HG02588 (cell line): ENCODE measurements around the gene C9orf78.

ENCODE experiments used
- ATAC-seq: cut with Tn5 transposase; IDR thresholded peaks from one replicate; pipeline ENCODE4 v1.9.1; 2021; ENCODE audit warnings: mild to moderate bottlenecking, moderate library complexity; ENCODE audit not compliant: unreplicated experiment

The C9orf78 gene

DNA sequence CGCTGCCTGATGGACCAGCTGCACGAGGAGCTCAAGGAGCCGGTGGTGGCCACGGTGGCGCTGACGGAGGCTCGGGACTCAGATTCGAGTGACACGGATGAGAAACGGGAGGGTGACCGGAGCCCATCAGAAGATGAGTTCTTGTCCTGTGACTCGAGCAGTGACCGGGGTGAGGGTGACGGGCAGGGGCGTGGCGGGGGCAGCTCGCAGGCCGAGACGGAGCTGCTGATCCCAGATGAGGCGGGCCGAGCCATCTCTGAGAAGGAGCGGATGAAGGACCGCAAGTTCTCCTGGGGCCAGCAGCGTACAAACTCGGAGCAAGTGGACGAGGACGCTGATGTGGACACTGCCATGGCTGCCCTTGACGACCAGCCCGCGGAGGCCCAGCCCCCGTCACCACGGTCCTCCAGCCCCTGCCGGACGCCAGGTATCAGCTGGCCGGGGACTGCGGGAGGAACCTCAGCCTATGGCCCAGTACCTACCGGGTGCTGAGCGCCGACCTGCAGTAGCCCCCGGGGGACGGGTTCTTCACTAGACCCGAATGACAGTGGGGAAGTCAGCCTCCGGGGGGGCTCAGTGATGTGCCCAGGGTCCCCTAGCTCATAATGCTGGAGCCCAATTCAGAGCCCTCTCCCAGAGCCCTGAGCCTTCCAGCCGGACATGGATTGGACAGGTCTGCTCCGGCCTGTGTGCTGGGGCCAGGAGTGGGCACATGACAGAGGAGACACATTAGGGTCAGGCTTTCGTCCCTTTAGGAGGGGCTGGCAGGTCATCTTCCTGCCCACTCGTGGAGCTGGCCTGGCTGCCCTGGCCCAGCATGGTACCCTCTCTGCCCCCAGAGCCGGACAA is 33.2 kb upstream of the C9orf78 start:
- no peak for ATAC-seq

DNA sequence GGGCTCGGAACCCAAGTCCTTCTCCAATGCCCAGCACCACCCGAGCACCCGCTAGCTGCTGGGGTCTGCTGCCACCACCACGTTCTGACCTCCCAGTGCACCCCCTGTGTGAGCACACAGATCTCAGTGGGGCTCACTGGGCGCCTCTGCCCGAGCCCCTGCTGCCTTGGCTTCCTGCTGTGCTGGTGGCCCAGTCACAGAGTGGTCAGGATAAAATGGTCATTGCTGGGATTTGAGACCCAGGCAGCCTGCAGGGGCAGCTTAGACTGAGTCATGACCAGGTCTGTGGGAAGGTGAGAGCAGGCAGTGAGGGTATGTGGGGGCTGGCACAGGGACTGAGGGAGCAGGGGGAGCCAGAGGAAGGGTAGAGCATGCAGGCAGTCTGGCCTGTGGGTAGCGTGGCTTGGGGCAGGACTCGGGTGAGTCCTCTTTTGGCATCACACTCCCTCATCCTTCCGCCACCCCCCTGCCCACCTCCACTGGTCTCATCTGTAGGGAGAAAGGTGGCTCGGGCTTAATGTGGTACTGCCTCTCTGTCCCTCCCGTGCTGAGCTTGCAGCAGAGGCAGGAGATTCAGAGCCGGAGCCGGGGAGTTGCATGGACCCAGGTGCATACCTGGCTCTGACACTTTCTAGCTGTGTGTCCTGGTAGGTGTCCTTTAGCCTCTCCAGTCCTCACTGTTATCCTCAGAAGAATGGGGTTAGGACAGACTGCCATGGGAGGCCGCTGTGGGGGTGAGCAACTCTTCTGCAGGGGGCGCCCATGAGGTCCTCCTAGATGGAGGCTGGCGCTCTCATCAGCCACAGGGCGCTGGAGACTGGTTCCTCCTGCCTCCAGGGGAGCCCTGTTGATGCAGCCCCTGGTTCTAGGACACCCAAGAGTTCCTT is 32.3 kb upstream of the C9orf78 start:
- ATAC-seq: no peak

DNA sequence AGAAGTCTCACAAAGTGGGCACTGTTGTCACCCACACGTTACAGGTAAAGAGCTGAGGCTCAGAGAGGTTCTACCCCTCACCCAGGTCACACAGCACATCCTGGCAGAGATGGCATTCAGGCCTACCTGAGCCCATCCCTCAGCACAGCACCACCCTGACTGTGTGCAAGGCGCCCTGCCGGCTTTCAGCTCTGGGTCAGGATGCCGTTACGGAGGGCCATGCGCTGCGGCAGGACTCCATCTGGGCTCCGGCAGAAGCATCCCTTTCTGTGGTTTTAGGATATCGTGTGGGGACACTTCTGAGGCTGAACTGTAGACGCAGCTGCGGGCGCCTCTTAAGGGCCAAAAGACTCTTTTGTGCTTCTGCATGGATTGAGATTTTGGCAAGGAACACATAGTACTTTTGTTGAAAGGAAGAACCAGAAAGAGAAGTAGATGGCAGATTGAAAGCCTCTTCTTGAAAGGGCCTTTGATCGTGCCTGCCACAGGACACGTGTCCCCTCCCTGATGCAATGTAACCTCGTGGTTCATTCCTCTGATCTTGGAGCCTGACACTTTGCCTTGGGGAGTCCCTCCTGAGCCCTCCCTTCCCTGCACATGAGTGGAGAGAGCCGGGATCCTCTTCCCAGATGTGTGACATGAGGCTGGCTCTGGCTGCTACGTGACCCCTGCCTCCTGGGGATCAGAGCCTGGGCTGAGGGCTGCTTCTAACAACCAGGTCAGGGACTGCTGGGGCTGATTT is 31.5 kb upstream of the C9orf78 start:
- ATAC-seq: no peak

- no peak for ATAC-seq
These were observed 30.7 kb upstream of the C9orf78 start for GRCh38 chr9:129865668-129866320.

GRCh38 chr9:129864991-129865647 is 30.0 kb upstream of the C9orf78 start:
- ATAC-seq: no peak

GRCh38 chr9:129863059-129863690 is 28.1 kb upstream of the C9orf78 start:
- ATAC-seq: no peak

- ATAC-seq: no peak
These were observed 26.4 kb upstream of the C9orf78 start for GRCh38 chr9:129861447-129861827.

GRCh38 chr9:129860653-129861446 is 25.8 kb upstream of the C9orf78 start:
- ATAC-seq: no peak

- no peak for ATAC-seq
These were observed 23.3 kb upstream of the C9orf78 start for GRCh38 chr9:129858167-129858962.

DNA sequence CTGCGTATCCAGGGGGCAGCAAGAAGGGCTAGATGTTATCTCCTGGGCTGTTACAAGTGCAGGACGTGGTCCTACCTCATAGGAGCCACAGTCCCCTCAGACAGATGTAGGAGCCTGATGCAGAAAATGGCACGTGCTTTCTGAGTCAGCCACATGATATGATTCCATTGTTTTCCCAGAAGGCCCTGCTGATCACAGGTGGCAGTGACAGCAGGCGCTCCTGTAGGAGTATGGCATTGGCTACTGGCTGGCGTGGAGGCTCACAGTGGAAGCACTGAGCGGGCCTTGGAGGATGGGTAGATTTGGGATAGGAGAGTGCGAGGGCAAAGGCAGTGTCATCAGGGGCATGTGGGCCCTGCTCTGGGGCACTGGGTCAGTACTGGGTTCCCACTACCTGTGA is 22.1 kb upstream of the C9orf78 start:
- ATAC-seq: no peak

- ATAC-seq: no peak
These were observed 19.6 kb upstream of the C9orf78 start for GRCh38 chr9:129854588-129855110.

GRCh38 chr9:129853614-129854013 is 18.5 kb upstream of the C9orf78 start:
- ATAC-seq: no peak

- ATAC-seq: no peak
These were observed 17.5 kb upstream of the C9orf78 start for GRCh38 chr9:129852579-129852978.

DNA sequence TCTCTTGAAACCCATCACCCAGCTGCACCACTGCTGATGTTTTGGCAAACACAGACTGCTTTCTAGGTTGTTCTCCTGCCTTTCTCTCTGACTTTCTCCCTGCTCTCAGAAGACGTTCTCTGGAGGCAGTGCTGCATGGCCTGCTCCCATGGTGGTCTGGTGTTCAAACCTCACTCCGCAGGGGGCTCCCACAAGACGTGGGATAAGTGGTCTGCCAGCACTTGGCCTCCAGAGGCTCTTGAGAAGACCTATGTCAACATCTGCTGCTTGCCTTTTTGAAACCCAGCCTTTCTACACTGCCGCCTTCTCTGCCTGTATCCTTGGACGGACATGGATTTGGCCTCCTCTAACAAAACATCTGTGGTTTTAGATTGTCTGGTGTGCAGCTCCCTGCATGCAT is 16.7 kb upstream of the C9orf78 start:
- no peak for ATAC-seq

DNA sequence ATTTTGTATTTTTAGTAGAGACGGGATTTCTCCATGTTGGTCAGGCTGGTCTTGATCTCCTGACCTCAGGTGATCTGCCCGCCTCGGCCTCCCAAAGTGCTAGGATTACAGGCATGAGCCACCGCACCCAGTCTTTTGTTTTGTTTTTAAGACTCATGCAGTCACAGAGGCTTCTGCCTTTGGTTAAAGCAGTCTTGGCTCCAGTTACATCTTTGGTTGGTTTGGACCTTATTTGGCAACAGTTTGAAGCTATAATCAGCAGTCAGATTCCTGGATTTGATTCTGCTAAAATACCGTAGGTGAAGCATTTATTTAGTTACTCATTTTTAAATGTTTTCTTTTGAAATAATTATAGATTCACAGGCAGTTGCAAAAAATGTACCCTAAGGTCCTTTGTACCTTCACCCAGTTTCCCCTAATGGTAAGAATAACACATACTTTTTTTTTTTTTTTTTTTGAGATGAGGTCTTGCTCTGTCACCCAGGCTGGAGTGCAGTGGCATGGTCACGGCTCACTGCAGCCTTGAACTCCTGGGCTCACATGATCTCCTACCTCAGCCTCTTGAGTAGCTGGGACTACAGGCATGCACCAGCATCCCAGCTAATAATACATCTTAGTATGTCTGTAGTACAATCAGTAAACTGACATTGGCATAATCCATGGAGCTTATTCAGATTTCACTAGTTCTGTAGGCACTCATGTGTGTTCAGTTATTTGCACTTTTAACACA is 15.9 kb upstream of the C9orf78 start:
- no peak for ATAC-seq

DNA sequence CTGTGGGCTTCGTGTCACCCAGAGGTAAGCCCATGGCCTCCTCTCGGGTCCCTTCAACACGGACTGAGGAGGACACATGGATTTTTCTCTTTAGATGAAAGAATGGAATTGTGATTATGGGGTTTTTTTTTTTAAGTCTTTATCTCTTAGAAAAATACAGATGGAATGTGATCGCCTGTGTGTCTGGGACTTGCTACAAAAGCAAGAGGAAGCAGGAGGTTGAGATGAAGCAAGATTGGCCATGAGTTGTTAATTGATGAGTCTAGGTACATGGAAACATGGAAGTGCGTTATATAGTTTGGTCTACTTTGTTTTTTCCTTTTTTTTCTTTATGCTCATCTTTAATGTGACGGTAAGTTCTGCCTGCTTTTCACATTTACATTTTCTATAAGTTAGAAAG is 14.8 kb upstream of the C9orf78 start:
- no peak for ATAC-seq

DNA sequence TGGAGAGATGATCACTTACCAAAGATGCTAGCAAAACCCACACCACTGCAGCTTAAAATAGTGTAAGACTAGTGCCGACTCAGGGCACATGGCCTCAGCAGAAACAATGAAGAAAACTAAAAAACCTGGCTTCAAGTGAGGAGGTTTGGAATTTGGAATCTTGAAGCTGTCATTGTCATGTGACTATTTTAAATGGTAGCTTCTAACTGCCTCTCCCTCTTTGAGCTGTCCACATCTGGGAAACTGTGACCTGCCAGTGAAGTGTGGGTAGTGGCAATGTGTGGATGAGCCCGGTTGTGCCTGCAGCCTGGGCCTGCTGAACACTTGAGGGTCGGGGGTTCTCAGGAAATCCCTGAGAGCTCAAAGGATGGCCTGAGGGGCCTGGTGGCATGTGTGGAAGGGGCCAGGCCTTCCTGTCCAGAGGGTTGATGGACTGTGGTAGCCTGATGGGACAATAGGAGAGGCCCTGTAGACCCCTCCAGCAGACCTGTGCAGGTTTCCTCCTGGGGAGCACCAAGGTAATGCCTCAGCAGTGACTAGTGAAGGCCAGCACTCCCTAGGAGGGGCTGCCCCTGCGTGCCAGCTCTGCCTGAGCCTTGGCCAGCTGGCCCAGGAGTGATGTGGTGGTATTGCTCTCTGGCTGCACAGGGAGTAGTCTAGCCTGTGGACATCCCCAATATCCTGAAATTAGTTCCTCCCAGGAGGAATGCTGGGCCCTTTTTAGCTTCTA is 13.8 kb upstream of the C9orf78 start:
- no peak for ATAC-seq
